Trophoblast cell (in vitro differentiated cells and primary cell): Measurements from ENCODE around the gene TBC1D5.

ENCODE experiments used
- DNase-seq, 2 donors: peaks; one replicate each; pipeline ENCODE4 v3.0.0-alpha.2; 2016
- H2AFZ ChIP-seq: 2 replicates; pipeline ENCODE4 v1.6.1; 2013; ENCODE audit warnings: low read length, moderate library complexity, mild to moderate bottlenecking; ENCODE audit not compliant: insufficient read depth, poor library complexity
- H2AK5ac ChIP-seq: 2 replicates; pipeline ENCODE4 v1.6.1; 2013; ENCODE audit warnings: mild to moderate bottlenecking, low read length
- H2BK120ac ChIP-seq: 2 replicates; pipeline ENCODE4 v1.6.1; 2013; ENCODE audit warnings: low read length, mild to moderate bottlenecking, moderate library complexity; ENCODE audit not compliant: insufficient read depth, poor library complexity
- H2BK12ac ChIP-seq: 2 replicates; pipeline ENCODE4 v1.6.1; 2013; ENCODE audit warnings: mild to moderate bottlenecking, low read length, moderate library complexity
- H2BK5ac ChIP-seq: 2 replicates; pipeline ENCODE4 v1.6.1; 2013; ENCODE audit warnings: low read length, low read depth, moderate library complexity, mild to moderate bottlenecking; ENCODE audit not compliant: poor library complexity
- H3K14ac ChIP-seq: 2 replicates; pipeline ENCODE4 v1.6.1; 2013; ENCODE audit warnings: mild to moderate bottlenecking, low read length
- H3K18ac ChIP-seq: 2 replicates; pipeline ENCODE4 v1.6.1; 2013; ENCODE audit warnings: mild to moderate bottlenecking, low read length
- H3K23ac ChIP-seq: 2 replicates; pipeline ENCODE4 v1.6.1; 2013; ENCODE audit warnings: low read length
- H3K27ac ChIP-seq: 2 replicates; pipeline ENCODE4 v1.5.1; 2013; ENCODE audit warnings: low read depth, mild to moderate bottlenecking, inconsistent platforms, low read length, moderate library complexity
- H3K27me3 ChIP-seq: 2 replicates; pipeline ENCODE4 v1.6.1; 2013; ENCODE audit warnings: inconsistent platforms, mild to moderate bottlenecking, low read length, moderate library complexity; ENCODE audit not compliant: insufficient read depth
- H3K36me3 ChIP-seq, 2 experiments: 1 replicate in 1 of 2; 2 replicates in 1 of 2; pipeline ENCODE4 v1.6.1; 2013; ENCODE audit warnings: low read length in 2 of 2, mild to moderate bottlenecking in 2 of 2, moderate library complexity in 1 of 2; ENCODE audit not compliant: insufficient read depth in 2 of 2, control insufficient read depth in 1 of 2
- H3K4ac ChIP-seq: 2 replicates; pipeline ENCODE4 v1.6.1; 2013; ENCODE audit warnings: low read depth, mild to moderate bottlenecking, low read length, moderate library complexity
- H3K4me1 ChIP-seq, 2 experiments: 1 replicate in 1 of 2; 2 replicates in 1 of 2; pipeline ENCODE4 v1.6.1; 2013; ENCODE audit warnings: low read length in 2 of 2, mild to moderate bottlenecking in 2 of 2, moderate library complexity in 1 of 2; ENCODE audit not compliant: insufficient read depth in 2 of 2, control insufficient read depth in 1 of 2
- H3K4me2 ChIP-seq: 2 replicates; pipeline ENCODE4 v1.6.1; 2013; ENCODE audit warnings: inconsistent platforms, mild to moderate bottlenecking, low read length, moderate library complexity
- H3K4me3 ChIP-seq: 2 replicates; pipeline ENCODE4 v1.5.1; 2013; ENCODE audit warnings: mild to moderate bottlenecking, low read depth, low read length, inconsistent platforms
- H3K79me1 ChIP-seq: one replicate; pipeline ENCODE4 v1.6.1; 2013; ENCODE audit warnings: low read length
- H3K79me2 ChIP-seq: 2 replicates; pipeline ENCODE4 v1.6.1; 2013; ENCODE audit warnings: low read length, mild to moderate bottlenecking; ENCODE audit not compliant: control insufficient read depth, insufficient read depth, poor library complexity
- H3K9ac ChIP-seq: 2 replicates; pipeline ENCODE4 v1.6.1; 2013; ENCODE audit warnings: mild to moderate bottlenecking, low read length
- H3K9me3 ChIP-seq: 2 replicates; pipeline ENCODE4 v1.6.1; 2013; ENCODE audit warnings: low read depth, mild to moderate bottlenecking, control low read depth, inconsistent platforms, low read length; ENCODE audit not compliant: insufficient read depth
- H4K12ac ChIP-seq: 2 replicates; pipeline ENCODE4 v1.6.1; 2013; ENCODE audit warnings: low read depth, mild to moderate bottlenecking, low read length, moderate library complexity
- H4K8ac ChIP-seq: 2 replicates; pipeline ENCODE4 v1.6.1; 2013; ENCODE audit warnings: low read depth, mild to moderate bottlenecking, low read length, moderate library complexity
- H4K91ac ChIP-seq: one replicate; pipeline ENCODE4 v1.6.1; 2013; ENCODE audit warnings: low read depth, mild to moderate bottlenecking, low read length, moderate library complexity
- WGBS: extraction: QIAGEN DNeasy Blood & Tissue Kit; methylation state at CpG from one replicate; pipeline ENCODE4 v1.1.7; 2013; ENCODE audit warnings: missing lambda C conversion rate; ENCODE audit not compliant: insufficient read length, insufficient coverage; ENCODE audit errors: extremely low coverage; 5-methylcytosine and 5-hydroxymethylcytosine counted together

Gene TBC1D5

DNA sequence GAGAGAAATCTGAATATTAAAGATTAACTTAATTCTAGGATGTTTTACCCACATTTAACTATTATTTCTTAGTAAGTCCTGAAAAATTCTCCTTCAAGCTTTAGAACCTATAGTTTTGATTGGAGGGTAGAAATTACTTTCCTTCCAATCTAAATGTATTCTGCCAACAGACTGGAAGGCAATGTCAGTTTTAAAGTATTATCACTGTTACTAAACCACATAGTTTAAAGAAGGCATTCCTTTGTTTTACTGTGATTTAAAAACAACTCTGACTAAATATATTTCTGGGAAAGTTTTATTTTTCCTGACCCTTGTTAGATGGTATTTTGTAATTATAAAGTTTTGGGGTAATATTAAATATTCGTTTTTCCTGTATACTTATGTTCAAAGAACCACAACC is 382.5 kb downstream of the TBC1D5 start:
- no peak overlapping the region for H4K8ac ChIP-seq
- H3K27ac ChIP-seq, result no peak overlapping the region
- no peak overlapping the region for H3K14ac ChIP-seq
- no peaks in the 10 kb centered on the region for H3K4me1 ChIP-seq
- no peak overlapping the region for H3K4ac ChIP-seq
- H3K9ac ChIP-seq, result no peak overlapping the region
- no peaks in the 10 kb centered on the region for H3K27me3 ChIP-seq
- no peaks in the 10 kb centered on the region for H3K9me3 ChIP-seq
- H2BK12ac ChIP-seq, result no peak overlapping the region
- no peaks in the 10 kb centered on the region for H3K79me1 ChIP-seq
- no peak overlapping the region for H2AFZ ChIP-seq
- H4K91ac ChIP-seq, result no peak overlapping the region
- no peak overlapping the region for H3K18ac ChIP-seq
- no peak overlapping the region for H3K4me2 ChIP-seq
- WGBS, result no CpG with 5 or more reads among the region's 1 CpG
- no peak overlapping the region for H3K23ac ChIP-seq
- no peak for DNase-seq
- no peak overlapping the region for H3K4me3 ChIP-seq
- H4K12ac ChIP-seq, result no peak overlapping the region
- no peaks in the 10 kb centered on the region for H3K36me3 ChIP-seq
- no peak overlapping the region for H2BK5ac ChIP-seq
- no peaks in the 10 kb centered on the region for H3K79me2 ChIP-seq
- H2AK5ac ChIP-seq, result no peak overlapping the region
- H2BK120ac ChIP-seq, result no peak overlapping the region

DNA sequence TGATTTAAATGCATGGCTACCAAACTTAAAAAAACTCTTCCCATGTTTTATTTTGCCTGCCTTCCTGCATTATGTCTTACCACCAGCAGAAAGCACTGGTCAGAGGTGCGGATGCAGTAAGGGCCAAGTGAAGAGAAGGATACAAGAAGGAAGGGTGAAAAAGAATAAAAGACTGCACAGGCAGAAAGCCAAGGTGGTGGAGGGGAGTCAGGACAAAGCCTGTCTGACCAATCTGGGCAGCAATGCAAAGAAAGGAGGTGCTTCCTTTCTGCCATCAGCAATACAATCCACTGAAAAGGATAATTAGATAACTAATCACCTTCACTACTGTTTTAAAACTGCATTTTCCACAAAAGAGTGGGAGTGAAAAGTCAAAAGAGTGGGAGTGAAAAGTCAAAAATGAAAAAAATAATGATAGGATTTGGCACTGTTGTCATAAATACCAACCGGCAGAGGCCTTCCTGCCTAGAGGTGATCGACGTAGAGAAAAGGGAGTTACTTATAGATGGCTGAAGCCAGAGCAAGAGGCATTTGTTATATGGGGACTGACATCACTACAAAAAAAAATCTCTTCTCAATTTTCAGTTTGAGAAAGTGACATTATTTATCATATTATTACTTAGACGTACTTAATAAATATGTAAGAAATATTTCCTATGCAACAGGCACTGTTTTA is 385.3 kb downstream of the TBC1D5 start:
- Histone ChIP-seq H2BK12ac (no peak overlapping the region), H2BK120ac (no peak overlapping the region), H3K36me3 (no peaks in the 10 kb centered on the region), H3K9ac (no peak overlapping the region), H3K18ac (no peak overlapping the region), H3K4me1 (no peaks in the 10 kb centered on the region), H3K14ac (no peak overlapping the region), H3K23ac (no peak overlapping the region), H4K91ac (no peak overlapping the region), H3K79me1 (no peaks in the 10 kb centered on the region), H2AFZ (no peak overlapping the region), H3K27ac (no peak overlapping the region), H3K27me3 (no peaks in the 10 kb centered on the region), H3K4ac (no peak overlapping the region), H2BK5ac (no peak overlapping the region), H3K4me3 (no peak overlapping the region), H2AK5ac (no peak overlapping the region), H4K8ac (no peak overlapping the region), H4K12ac (no peak overlapping the region), H3K79me2 (no peaks in the 10 kb centered on the region), H3K9me3 (no peaks in the 10 kb centered on the region), H3K4me2 (no peak overlapping the region)
- no peak for DNase-seq
- no CpG with 5 or more reads among the region's 5 CpGs for WGBS

GRCh38 chr3:17356585-17356984 is 385.8 kb downstream of the TBC1D5 start:
- no peak overlapping the region for H3K9ac ChIP-seq
- H4K12ac ChIP-seq, result no peak overlapping the region
- H2BK5ac ChIP-seq, result no peak overlapping the region
- no peak overlapping the region for H2AK5ac ChIP-seq
- H3K79me1 ChIP-seq, result no peaks in the 10 kb centered on the region
- H3K4me3 ChIP-seq, result no peak overlapping the region
- H4K8ac ChIP-seq, result no peak overlapping the region
- H3K4me1 ChIP-seq, result no peaks in the 10 kb centered on the region
- no peak overlapping the region for H3K27ac ChIP-seq
- no peak overlapping the region for H3K4ac ChIP-seq
- H3K4me2 ChIP-seq, result no peak overlapping the region
- no peak overlapping the region for H3K14ac ChIP-seq
- no peak overlapping the region for H2BK120ac ChIP-seq
- no peak for DNase-seq
- H4K91ac ChIP-seq, result no peak overlapping the region
- H3K23ac ChIP-seq, result no peak overlapping the region
- H3K27me3 ChIP-seq, result no peaks in the 10 kb centered on the region
- H3K79me2 ChIP-seq, result no peaks in the 10 kb centered on the region
- H3K18ac ChIP-seq, result no peak overlapping the region
- no peaks in the 10 kb centered on the region for H3K9me3 ChIP-seq
- no peak overlapping the region for H2BK12ac ChIP-seq
- no peak overlapping the region for H2AFZ ChIP-seq
- no peaks in the 10 kb centered on the region for H3K36me3 ChIP-seq

DNA sequence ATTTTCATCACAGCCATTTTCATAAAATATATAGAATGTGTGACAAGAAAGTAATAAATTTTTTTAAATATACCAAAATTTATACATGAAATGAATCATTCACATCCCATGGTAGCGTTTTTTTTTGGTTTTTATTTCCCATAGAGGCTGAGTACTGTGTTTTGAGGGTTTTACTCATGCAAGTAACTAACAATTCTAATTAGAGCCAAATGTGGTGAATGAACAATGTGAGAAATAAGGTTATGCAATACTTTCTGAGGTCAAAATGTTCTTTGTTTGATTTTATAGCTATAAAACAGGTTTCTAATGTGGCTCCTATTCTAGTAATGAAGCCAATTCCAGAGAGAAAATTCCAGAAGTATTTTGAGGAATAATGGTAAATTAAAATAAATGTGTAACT is 386.8 kb downstream of the TBC1D5 start:
- Histone ChIP-seq H3K4me1 (no peaks in the 10 kb centered on the region), H4K12ac (no peak overlapping the region), H3K9me3 (no peaks in the 10 kb centered on the region), H4K91ac (no peak overlapping the region), H3K4ac (no peak overlapping the region), H3K23ac (no peak overlapping the region), H2BK12ac (no peak overlapping the region), H3K79me1 (no peaks in the 10 kb centered on the region), H3K14ac (no peak overlapping the region), H2BK120ac (no peak overlapping the region), H3K9ac (no peak overlapping the region), H2AFZ (no peak overlapping the region), H3K18ac (no peak overlapping the region), H3K27me3 (no peaks in the 10 kb centered on the region), H3K4me2 (no peak overlapping the region), H3K79me2 (no peaks in the 10 kb centered on the region), H3K4me3 (no peak overlapping the region), H3K36me3 (no peaks in the 10 kb centered on the region), H3K27ac (no peak overlapping the region), H2AK5ac (no peak overlapping the region), H2BK5ac (no peak overlapping the region), H4K8ac (no peak overlapping the region)
- no CpG with 5 or more reads among the region's 1 CpG for WGBS
- DNase-seq, result no peak
